GM12892 (cell line): ENCODE data around the gene DRC1.

ENCODE experiments used
- POLR2A ChIP-seq: IDR thresholded peaks from 2 replicates; pipeline ENCODE4 v1.6.1; 2011; ENCODE audit warnings: low read depth, low read length, control low read depth
- TAF1 ChIP-seq: IDR thresholded peaks from 2 replicates; pipeline ENCODE4 v1.6.1; 2011; ENCODE audit warnings: low read depth, mild to moderate bottlenecking, control low read depth, low read length, borderline replicate concordance

DNA sequence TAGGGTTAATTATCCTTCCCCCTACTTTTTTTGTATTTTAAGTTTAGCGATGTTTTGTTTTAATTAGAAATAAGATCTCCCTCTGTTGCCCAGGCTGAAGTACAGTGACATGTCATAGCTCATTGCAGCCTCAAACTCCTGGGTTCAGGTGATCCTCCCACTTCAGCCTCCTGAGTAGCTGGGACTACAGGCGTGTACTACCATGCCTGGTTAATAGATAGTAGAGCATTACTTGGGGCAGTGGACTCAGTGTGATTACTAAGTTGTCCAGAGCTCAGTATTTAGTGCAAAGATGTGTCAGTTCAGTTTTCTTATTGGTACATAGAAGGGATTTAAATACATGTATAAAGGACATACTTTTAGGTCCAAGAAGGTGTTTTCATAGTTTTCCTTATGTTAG is 45.6 kb upstream of the DRC1 start:
- TF ChIP-seq POLR2A, result no peak
- no peak for TF ChIP-seq TAF1
